ENCODE measurements around the gene FBXW12.

GRCh38 chr3:48412375-48413001 lies 40.5 kb downstream of the FBXW12 start:
- TF ChIP-seq, protein P1, sequence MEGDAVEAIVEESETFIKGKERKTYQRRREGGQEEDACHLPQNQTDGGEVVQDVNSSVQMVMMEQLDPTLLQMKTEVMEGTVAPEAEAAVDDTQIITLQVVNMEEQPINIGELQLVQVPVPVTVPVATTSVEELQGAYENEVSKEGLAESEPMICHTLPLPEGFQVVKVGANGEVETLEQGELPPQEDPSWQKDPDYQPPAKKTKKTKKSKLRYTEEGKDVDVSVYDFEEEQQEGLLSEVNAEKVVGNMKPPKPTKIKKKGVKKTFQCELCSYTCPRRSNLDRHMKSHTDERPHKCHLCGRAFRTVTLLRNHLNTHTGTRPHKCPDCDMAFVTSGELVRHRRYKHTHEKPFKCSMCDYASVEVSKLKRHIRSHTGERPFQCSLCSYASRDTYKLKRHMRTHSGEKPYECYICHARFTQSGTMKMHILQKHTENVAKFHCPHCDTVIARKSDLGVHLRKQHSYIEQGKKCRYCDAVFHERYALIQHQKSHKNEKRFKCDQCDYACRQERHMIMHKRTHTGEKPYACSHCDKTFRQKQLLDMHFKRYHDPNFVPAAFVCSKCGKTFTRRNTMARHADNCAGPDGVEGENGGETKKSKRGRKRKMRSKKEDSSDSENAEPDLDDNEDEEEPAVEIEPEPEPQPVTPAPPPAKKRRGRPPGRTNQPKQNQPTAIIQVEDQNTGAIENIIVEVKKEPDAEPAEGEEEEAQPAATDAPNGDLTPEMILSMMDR (IDR thresholded peaks at IDR 0.05; ENCODE audit: insufficient read depth, low read length): no peak
- TF ChIP-seq SPI1 (IDR thresholded peaks at IDR 0.05; ENCODE audit: borderline replicate concordance, low read depth) (no peak), POLR2AphosphoS5 (IDR thresholded peaks at IDR 0.05; ENCODE audit: low read depth) (no peak), GABPA (IDR thresholded peaks at IDR 0.05; ENCODE audit: low read depth) (no peak), REST (IDR thresholded peaks at IDR 0.05; ENCODE audit: insufficient replicate concordance, low read depth) (no peak)

Data from HL-60 (cell line).